ENCODE results near the gene CACTIN.

- TF ChIP-seq EZH2phosphoT487 (IDR thresholded peaks at IDR 0.05; ENCODE audit: insufficient read depth, low read depth): no peak
- no peak for TF ChIP-seq EZH2 (IDR thresholded peaks at IDR 0.05; ENCODE audit: insufficient read depth, poor library complexity, severe bottlenecking)
Measured at GRCh38 chr19:3661284-3662238, 35.0 kb upstream of the CACTIN start.

Data from GM23248 (cell line).